ENCODE data around the gene UGT3A2. TPM values are rescaled to one million over a fixed set of nuclear protein-coding genes. Genes with fewer than 3 reads are reported as not detected.

UGT3A2 gene
- total and polyA plus RNA-seq, 7 donors = 0.07 to 0.68 TPM; not detected in 5

- H3K36me3 ChIP-seq = no peaks in the 10 kb centered on the region
- WGBS, 2 donors = 41 to 60% methylated on average over 5 of the region's 5 CpGs
- H3K4me1 ChIP-seq = no peaks in the 10 kb centered on the region
- no peak for TF ChIP-seq POLR2A (IDR thresholded peaks at IDR 0.05)
- no peak for TF ChIP-seq EP300 (IDR thresholded peaks at IDR 0.05)
- no peak for TF ChIP-seq POLR2AphosphoS5 (IDR thresholded peaks at IDR 0.05)
- TF ChIP-seq CTCF (IDR thresholded peaks at IDR 0.05) = no peak
- no peak overlapping the region for H3K4me3 ChIP-seq
- no peak overlapping the region for H3K27ac ChIP-seq
- no peak for DNase-seq
- H3K27me3 ChIP-seq = no peaks in the 10 kb centered on the region
- no peaks in the 10 kb centered on the region for H3K9me3 ChIP-seq
- intact Hi-C loops (cut with DNase I) = no loop called here
These were observed 6.9 kb downstream of the UGT3A2 start for GRCh38 chr5:36059571-36060419.

- H3K4me3 ChIP-seq = no peak overlapping the region
- DNase-seq = no peak
- H3K9me3 ChIP-seq = no peaks in the 10 kb centered on the region
- no peaks in the 10 kb centered on the region for H3K4me1 ChIP-seq
- no peaks in the 10 kb centered on the region for H3K27me3 ChIP-seq
- TF ChIP-seq POLR2A (IDR thresholded peaks at IDR 0.05) (no peak), POLR2AphosphoS5 (IDR thresholded peaks at IDR 0.05) (no peak), CTCF (IDR thresholded peaks at IDR 0.05) (no peak), EP300 (IDR thresholded peaks at IDR 0.05) (no peak)
- WGBS, 2 donors = 84 to 88% methylated on average over 2 of the region's 2 CpGs
- no peak overlapping the region for H3K27ac ChIP-seq
- no peaks in the 10 kb centered on the region for H3K36me3 ChIP-seq
- intact Hi-C loops (cut with DNase I) = no loop called here
These were observed 7.9 kb downstream of the UGT3A2 start for GRCh38 chr5:36058776-36059175.

GRCh38 chr5:36057386-36057785 lies 9.3 kb downstream of the UGT3A2 start:
- H3K4me3 ChIP-seq = no peak overlapping the region
- WGBS, 2 donors = 62 to 65% methylated on average over 2 of the region's 2 CpGs
- H3K9me3 ChIP-seq = no peaks in the 10 kb centered on the region
- no peaks in the 10 kb centered on the region for H3K27me3 ChIP-seq
- TF ChIP-seq POLR2A (IDR thresholded peaks at IDR 0.05) = no peak
- no peak for TF ChIP-seq POLR2AphosphoS5 (IDR thresholded peaks at IDR 0.05)
- no peak for TF ChIP-seq CTCF (IDR thresholded peaks at IDR 0.05)
- no peak for TF ChIP-seq EP300 (IDR thresholded peaks at IDR 0.05)
- no peaks in the 10 kb centered on the region for H3K36me3 ChIP-seq
- no peak for DNase-seq
- intact Hi-C loops (cut with DNase I) = no loop called here
- H3K4me1 ChIP-seq = no peaks in the 10 kb centered on the region
- no peak overlapping the region for H3K27ac ChIP-seq

- TF ChIP-seq POLR2AphosphoS5 (IDR thresholded peaks at IDR 0.05) (no peak), EP300 (IDR thresholded peaks at IDR 0.05) (no peak), CTCF (IDR thresholded peaks at IDR 0.05) (no peak), POLR2A (IDR thresholded peaks at IDR 0.05) (no peak)
- Histone ChIP-seq H3K4me3 (no peak overlapping the region), H3K36me3 (no peaks in the 10 kb centered on the region), H3K9me3 (no peaks in the 10 kb centered on the region), H3K27ac (no peak overlapping the region), H3K27me3 (no peaks in the 10 kb centered on the region), H3K4me1 (no peaks in the 10 kb centered on the region)
- no peak for DNase-seq
- intact Hi-C loops (cut with DNase I) = no loop called here
- WGBS, 2 donors = 66 to 77% methylated on average over 5 of the region's 5 CpGs
These were observed 10.3 kb downstream of the UGT3A2 start for GRCh38 chr5:36056422-36056821.

Measured in sigmoid colon (tissue), 7 donors.